Amniotic epithelial cell (primary cell): ENCODE data around the gene DESI1.
A peak's percentile ranks its signal among the peaks of the same experiment; 100 is the strongest.
"Not testable (repeated sequence)": the region's sequence is repeated elsewhere in the genome, so short reads cannot be mapped to it uniquely, and the experiment has no call there.

Experiments used
- DNase-seq: peaks from one replicate; pipeline ENCODE4 v3.0.0-alpha.2; 2010; ENCODE audit warnings: low read depth

Gene DESI1

DNA sequence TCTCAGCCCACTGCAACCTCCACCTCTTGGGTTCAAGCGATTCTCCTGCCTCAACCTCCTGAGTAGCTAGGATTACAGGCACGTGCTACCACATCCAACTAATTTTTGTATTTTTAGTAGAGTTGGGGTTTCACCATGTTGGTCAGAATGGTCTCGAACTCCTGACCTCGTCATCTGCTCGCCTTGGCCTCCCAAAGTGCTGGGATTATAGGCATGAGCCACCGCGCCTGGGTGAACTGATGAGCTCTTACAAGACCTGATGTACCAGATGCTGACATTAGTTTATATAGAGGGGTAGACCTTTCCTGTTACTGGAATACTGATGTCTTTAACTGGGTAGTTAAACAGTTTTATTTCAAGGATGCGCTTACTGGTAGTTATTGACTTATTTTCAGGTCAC is 13.8 kb upstream of the DESI1 start:
- not testable (repeated sequence) for DNase-seq

DNA sequence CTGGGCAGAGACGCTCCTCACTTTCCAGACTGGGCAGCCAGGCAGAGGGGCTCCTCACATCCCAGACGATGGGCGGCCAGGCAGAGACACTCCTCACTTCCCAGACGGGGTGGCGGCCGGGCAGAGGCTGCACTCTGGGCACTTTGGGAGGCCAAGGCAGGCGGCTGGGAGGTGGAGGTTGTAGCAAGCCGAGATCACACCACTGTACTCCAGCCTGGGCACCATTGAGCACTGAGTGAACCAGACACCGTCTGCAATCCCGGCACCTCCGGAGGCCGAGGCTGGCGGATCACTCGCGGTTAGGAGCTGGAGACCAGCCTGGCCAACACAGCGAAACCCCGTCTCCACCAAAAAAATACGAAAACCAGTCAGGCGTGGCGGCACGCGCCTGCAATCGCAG is 10.8 kb upstream of the DESI1 start:
- not testable (repeated sequence) for DNase-seq

DNA sequence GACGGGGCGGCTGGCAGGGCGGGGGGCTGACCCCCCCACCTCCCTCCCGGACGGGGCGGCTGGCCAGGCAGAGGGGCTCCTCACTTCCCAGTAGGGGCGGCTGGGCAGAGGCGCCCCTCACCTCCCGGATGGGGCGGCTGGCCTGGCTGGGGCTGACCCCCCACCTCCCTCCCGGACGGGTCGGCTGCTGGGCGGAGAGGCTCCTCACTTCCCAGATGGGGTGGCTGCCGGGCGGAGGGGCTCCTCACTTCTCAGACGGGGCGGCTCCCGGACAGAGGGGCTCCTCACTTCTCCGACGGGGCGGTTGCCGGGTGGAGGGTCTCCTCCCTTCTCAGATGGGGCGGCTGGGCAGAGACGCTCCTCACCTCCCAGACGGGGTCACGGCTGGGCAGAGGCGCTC is 10.3 kb upstream of the DESI1 start:
- DNase-seq: not testable (repeated sequence)

DNA sequence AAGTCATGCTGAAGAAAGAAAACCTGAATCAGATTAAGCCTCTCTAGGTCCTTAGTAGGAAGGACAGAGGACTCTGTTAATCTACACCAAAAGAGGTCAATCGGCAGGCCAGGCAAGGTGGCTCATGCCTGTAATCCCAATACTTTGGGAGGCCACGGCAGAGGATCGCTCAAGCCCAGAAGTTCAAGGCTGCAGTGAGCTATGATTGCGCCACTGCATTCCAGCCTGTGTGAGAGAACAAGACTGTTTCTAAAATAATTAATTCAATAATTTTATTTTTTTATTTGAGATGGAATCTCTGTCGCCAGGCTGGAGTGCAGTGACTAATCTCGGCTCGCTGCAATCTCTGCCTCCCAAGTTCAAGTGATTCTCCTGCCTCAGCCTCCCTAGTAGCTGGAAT is 4.7 kb upstream of the DESI1 start:
- no peak for DNase-seq

DNA sequence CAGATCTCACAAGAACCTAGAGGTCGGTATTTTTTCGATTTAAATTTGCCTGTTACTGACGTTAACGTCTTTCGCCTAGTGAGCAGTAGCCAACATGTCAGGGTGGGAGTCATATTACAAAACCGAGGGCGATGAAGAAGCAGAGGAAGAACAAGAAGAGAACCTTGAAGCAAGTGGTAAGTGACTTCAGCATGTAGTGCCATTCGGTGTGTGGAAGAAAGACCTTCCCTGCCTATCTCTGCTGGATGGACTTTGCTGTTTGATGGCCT is 1.0 kb upstream of the DESI1 start:
- no peak for DNase-seq

DNA sequence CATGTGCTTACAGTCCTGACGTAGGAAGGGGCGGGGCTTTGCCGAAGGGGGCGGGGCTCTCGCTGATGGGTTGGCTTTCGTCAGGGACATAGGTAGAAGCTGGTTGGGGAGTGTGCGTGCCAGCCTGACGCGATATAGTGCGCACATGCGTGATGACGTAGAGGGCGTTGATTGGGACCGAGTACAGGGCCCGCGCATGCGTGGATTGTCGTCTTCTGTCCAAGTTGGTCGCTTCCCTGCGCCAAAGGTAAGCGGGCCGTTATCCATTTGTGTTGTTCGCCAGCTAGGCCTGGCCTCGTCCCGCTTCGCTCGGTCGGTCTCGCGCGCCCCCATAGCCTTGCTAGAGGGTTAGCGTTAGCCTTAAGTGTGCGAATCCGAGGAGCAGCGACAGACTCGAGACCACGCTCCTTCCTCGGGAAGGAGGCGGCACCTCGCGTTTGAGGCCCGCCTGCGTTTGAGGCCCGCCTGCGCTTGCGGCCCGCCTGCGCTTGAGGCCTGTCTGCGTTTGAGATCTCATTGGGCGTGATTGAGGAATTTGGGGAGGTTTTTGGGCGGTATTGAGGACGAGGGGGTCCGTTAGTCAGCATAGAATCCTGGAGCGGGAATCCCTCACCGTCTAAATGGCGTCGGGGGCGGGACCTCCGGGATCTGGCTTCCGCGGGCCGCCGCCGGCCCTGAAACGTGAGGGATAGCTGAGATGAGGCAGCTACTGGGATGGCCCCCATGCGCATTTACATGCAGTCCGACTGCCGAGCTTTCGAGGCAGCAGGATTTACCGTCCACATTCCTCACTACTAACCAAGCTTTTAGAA is 462 bp upstream of the DESI1 start, which contains the start of gene XRCC6:
TSS of gene XRCC6 (plus strand) at position 197 of the 812 bp plus-strand sequence. CDS start 710 bp downstream, outside the sequence.
- DNase-seq: peak; percentile 99

DNA sequence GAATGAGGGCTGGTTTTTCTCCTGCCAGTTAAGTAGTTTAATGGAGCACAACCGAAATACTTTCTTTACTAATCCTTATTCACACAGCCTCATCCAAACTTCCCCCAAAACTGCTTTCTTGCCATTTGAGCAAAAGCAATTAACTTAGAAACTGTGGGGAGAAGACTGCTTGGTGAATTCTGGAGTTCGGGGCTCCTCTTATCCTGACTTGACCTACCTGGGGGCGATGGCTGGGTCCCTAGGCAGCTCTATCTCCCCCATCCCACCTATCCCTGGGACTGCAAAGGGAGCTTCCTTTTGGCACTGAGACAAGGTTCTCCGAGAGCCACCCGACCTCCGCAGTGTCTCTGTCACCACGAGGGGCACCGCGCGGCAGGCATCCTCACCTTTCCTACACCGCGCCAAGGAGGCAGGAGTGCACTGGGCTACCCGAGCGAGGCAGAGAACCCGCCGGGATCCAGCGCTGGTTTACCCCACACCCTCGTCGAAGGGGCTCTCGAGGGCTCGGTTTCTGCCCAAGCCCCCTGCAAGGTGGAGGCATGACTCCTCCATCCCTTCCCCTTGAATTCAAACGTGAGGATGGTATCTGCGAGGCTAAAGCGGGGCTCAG is 759 bp downstream of the DESI1 start:
- no peak for DNase-seq

DNA sequence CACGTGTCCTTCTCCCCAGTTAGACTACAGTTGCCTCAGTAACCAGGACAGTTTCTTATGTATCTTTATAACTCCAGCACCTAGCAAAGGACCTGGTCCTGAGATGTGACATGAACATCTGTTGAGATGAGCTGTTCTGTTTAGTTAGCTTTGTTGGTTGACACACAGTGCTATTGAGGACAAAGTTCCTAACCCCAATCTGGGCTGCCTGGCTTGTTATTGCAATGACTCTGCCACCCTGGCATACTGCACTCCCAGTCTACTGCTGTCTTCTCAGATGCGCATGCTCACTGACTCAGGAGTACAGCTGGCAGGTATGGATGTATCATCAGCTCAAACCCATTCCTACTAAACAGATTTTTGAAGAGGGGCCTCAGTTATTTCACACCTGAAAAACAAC is 7.4 kb downstream of the DESI1 start:
- DNase-seq: no peak

DNA sequence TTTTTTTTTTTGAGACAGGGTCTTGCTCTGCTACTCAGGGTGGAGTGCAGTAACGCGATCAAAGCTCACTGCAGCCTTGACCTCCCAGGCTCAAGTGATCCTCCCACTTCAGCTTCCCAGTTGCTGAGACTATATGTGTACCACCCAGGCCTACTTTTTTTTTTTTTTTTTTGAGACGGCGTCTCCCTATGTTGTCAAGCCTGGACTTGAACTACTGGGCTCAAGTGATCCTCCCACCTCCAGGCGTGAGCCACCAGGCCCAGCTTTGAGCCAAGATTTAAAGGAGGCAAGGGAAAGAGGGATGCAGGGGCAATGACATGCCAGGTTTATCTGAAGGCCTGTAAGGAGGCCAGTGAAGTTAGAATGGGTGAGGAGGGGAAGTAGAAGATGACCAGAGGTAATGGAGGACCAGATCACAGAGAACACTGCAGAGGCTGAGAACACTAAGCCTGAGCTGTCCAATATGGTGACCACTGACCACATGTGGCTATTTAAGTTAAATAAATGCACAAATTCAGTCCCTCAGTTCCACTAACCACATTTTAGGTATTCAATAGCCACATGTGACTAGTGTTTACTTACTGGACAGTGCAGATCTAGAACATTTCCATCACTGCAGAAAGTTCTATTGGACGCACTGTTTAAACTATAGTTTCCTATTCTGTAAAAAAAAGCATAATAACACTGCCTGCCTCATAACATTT is 8.1 kb downstream of the DESI1 start:
- no peak for DNase-seq

DNA sequence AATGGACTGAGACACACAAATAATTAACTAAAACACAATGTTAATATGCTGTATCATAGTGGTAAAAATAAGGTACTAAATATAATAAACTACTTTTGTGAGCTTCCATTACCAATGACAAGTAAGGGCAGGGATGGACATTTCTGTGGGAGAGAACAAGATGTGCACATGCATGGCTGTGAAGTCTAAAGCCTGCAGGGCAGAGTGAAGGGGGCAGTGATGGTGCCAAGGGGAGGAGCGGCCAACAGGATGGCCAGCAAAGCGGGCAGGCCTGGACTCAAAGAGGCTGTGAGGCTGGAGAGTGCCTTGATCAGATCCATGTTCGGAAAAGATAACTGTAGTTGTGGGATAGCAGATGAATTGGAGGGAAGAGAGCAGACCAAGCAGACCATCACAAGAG is 12.5 kb downstream of the DESI1 start:
- no peak for DNase-seq

DNA sequence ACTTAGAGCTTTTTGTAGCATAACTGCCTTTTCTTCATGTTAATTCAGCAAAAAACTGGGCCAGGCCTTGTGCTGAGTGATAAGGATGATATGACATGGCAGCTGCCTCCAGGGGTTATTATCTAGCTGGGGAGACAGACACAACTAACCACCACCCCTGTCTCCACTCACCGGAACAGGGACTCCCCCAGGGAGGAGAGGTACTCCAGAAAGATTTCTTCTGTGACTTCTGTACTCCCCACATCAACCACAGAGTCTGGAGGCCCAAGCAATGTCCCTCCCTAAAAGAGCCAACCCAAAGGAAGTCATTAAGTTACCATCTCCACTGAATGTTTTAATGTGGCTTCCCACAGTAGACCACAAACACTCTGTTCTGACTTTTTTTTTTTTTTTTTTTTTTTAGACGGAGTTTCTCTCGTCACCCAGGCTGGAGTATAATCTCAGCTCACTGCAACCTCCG is 16.9 kb downstream of the DESI1 start:
- DNase-seq: peak; percentile 9

DNA sequence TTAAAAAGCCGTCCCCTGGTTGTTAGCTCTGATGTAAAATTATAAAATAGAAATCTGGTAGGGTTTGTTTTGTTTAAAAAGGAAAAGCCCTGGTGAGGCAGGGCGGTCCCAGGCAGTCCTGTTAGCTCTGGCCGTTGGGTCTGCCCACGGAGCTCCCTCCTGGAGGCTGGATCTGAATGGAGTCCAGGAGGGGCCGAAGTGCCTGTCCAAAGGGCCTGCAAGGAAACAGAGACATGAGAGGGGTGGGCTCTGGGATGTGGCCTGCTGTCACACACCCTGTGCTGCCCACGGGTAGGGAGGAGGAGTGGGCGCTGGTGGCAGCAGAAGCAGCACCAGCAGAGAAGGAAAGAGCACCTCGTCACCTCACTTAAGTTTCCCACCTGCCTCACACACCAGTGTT is 19.9 kb downstream of the DESI1 start:
- DNase-seq: no peak

DNA sequence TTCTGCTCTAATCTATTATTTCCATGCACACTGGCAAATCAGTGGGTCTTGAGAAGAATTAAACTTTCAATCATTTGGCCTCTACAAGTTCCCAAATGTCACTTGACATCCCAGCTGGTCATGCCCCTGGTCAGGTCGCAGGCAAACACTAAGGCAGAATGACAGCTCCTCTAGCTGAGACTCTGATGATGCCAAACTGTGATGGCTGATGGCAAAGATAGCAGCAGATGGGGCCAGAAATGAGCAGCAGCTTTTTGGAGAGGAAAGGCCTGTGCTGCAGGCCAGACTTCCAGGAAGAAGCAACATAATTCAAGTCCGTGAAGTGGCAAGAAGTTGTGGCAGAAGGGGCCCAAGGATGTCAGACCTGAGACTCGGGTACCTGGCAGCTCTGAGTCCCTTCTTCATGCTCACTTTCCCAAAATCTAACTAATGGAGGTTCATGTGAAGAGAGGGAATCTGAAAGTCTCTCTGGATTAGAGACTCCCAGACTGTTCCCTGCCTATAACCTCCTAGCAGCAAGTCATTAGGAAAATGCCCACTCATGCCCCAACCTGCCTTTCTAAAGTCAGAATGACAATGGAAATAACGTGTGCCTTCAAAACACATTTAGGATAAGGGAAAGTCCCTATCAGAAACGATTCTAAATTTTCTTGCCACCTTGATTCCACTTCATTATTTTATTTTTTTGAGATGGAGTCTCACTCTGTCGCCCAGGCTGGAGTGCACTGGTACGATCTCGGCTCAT is 21.8 kb downstream of the DESI1 start:
- no peak for DNase-seq

DNA sequence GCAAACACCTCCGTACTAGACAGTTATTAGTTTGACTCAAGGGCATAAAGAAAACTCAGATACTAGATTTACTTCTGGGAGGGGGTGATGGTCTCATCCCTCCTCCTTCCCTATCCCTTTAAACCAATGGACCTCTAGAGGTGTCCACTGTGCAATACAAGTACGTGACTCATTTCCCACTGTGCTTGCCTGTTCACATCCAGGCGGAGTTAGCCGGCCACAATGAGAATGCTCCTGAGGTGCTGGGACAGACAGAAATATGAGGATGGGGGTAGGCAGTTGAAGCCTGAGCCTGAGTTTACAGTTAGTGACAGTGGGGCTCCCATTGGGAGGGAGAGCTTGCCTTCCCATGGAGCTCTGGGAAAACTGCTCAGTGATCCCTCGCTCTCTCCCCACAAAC is 22.8 kb downstream of the DESI1 start:
- peak; percentile 80 for DNase-seq

DNA sequence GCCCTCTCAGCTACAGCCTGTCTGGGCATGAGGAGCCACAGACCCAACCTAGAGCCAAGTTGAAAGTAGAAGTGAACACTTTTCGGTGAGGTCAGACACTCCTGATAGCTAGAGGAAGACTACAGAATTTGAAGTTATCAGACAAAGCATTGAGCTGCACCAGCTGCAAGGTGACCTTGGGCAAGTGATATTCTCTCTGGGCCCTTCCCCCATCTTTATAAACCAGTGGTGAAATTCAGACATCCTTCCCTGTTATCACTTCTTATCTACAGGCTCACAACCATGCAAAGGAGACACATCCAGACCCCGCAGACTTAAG is 23.2 kb downstream of the DESI1 start:
- no peak for DNase-seq

DNA sequence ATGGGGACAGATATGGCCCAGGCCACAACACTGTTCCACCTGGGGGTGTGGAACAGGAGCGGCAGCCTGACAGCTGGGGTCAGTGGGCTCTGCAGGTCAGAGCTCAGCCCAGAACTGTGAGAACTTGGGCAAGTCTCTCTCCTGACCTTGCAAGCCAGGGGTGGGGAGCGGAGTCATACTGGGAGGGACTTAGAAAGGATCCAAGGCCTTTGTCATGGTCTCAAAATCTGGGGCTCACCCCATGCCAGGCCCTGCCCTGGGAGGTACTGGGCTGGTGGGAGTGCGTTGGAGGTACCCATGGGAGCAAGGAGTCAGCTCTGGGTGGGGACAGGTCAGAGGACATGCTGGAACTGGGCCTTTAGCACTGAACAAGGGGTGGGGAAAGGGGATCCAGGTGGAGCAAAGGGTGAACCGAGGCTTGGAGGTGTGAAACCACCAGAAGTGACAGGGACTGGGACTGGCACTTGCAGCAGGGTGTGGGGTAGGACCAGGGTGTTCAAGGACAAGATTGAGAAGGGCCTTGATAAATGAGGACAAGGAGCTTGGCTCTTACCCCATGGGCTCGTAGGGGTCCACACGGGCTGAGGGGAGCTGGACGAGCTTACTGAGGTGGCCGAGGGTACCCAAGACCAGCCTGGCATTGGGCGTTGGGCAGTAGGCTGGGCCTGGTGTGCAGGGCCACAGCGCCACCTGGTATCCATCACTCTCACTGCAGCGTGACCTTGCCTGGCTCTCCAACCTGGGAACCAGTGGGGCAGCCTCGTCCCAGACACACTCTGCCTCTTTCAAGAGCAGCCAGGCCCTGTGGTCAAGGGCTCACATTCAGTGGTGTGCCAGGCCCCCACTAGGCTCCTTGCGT is 23.8 kb downstream of the DESI1 start:
- DNase-seq: peak; percentile 56

DNA sequence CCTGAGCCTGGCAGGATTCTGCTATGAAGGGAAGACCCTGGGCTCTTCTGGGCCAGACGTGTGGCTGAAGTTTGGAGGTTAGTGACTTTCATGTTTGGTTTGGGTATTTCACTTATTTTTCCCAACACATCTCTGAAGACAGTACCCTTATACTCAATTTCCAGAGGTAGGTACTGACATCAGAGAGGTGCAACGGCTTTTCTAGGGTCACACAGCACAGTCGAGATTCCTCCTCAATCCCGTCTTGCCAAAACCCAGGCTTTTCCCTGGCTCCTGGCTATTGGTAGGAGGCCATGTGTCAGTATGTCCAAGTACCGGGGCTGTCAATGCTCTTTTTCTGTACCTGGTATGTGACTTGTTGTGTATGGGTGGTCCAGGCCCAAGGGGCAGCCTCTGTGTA is 25.1 kb downstream of the DESI1 start:
- DNase-seq: no peak

DNA sequence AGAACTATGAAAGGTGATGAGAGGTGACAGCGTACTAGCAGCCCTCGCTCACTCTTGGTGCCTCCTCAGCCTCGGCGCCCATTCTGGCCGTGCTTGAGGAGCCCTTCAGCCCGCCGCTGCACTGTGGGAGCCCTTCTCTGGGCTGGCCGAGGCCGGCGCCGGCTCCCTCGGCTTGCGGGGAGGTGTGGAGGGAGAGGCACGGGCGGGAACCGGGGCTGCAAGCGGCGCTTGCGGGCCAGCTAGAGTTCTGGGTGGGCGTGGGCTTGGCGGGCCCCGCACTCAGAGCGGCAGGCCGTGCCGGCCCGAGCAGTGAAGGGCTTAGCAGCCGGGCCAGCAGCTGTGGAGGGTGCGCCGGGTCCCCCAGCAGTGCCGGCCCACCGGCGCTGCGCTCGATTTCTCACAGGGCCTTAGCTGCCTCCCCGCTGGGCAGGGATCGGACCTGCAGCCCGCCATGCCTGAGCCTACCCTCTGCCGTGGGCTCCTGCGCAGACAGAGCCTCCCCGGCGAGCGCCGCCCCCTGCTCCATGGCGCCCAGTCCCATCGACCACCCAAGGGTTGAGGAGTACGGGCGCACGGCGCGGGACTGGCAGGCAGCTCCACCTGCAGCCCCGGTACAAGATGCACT is 27.4 kb downstream of the DESI1 start:
- not testable (repeated sequence) for DNase-seq

DNA sequence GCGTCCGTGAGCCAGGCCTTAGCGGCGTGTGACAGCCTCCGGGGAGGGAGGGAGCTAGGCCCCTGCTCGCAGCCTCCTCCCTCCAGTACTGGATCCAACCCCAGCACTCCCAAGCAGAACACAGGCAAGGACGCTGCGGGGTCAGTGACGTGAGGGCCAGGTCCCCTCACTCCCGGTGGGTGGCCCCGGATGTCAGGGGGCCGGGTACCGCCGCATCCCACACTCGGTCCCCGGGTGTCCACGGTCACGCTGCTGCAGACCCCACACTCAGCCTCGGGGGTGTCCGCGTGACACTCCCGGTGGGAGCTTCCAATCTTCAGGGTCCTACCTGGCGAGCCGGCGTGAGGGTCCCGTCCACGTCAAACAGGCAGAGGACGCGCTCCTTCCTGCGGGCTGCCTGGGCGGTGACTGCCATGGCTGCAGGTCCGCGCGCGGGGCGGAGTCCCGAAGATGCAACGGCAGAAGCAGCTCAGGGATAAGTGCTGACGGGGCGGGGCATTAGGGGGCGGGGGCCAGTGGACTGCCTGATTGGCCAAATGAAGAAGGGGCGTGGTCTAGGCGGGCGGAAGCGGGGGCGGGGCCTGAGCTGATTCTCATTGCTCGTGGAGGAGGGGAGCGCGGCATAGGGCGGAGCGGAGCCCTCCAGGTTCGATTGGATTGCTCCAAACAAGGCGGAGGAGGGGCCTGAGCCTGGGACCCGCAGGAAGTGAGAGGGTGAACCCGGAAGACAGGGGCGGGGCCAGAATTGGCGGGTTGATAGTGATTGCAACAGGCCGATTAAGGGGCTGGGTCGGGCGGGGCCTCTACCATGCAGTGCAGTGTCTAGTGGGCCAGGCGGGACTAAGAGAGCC is 31.2 kb downstream of the DESI1 start, which contains the start of gene PMM1:
TSS of gene PMM1 (minus strand) at position 450 of the 851 bp plus-strand sequence. CDS start at position 415, 35 bp downstream.
- DNase-seq: peak; percentile 99

DNA sequence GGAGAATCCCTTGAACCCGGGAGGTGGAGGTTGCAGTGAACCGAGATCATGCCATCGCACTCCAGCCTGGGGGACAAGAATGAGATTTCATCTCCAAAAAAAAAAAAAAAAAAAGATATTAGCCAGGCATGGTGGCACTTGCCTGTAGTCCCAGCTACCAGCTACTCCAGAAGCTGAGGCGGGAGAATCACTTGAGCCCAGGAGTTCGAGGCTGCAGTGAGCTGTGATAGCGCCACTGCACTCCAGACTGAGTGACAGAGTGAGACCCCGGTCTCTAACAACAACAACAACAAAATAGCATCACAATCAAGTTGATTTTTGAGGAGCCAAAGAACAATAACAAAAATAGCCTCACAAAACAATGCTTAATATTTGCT is 33.5 kb downstream of the DESI1 start:
- DNase-seq: no peak
